GM12892 (cell line): ENCODE data around the gene PIAS4.

Experiments
- POLR2AphosphoS5 ChIP-seq: IDR thresholded peaks from 2 replicates; pipeline ENCODE4 v1.6.1; 2011; ENCODE audit warnings: low read depth, low read length, control low read depth
- TAF1 ChIP-seq: IDR thresholded peaks from 2 replicates; pipeline ENCODE4 v1.6.1; 2011; ENCODE audit warnings: low read depth, mild to moderate bottlenecking, control low read depth, low read length, borderline replicate concordance

- TF ChIP-seq POLR2AphosphoS5 (no peak), TAF1 (no peak)
These were observed 38.7 kb upstream of the PIAS4 start for GRCh38 chr19:3968556-3969434.
